Endothelial cell of umbilical vein (primary cell): ENCODE measurements around the gene THOP1. TPM values are rescaled to one million over a fixed set of nuclear protein-coding genes. Genes with fewer than 3 reads are reported as not detected.
"Not testable (repeated sequence)": the region's sequence is repeated elsewhere in the genome, so short reads cannot be mapped to it uniquely, and the experiment has no call there.

Source experiments
- BruUV-seq: library from RNA; stranded (reverse); fragments of 400-500 nt; replicated peaks from 2 replicates; lab custom pipeline; 2021; lab: Mats Ljungman, UMichigan
- CTCF ChIA-PET: fragments of 300-600, 350-600 bp; sonication (Branson Sonifier 250); formaldehyde crosslinking; loops from one replicate; lab custom pipeline; 2021; ENCODE audit warnings: antibody characterized with exemption, inconsistent platforms; lab: Charles Lee
- POLR2A ChIA-PET: fragments of 300-600, 350-600 bp; sonication (Branson Sonifier 250); formaldehyde crosslinking; loops from one replicate; lab custom pipeline; 2021; ENCODE audit warnings: antibody characterized with exemption, inconsistent platforms; lab: Charles Lee
- DNase-seq: peaks from one replicate; pipeline ENCODE4 v3.0.0-alpha.2; 2011; ENCODE audit warnings: low read depth, low spot score
- FAIRE-seq: peaks from 2 replicates; lab custom pipeline; 2011; peaks lifted over from hg19 to GRCh38; lab: Jason Lieb, UNC
- H2AFZ ChIP-seq: 2 replicates; pipeline ENCODE4 v1.6.0; 2012; ENCODE audit warnings: low read depth, low read length, control low read depth, inconsistent platforms
- H3K27ac ChIP-seq: 2 replicates; pipeline ENCODE4 v1.5.1; 2011; ENCODE audit warnings: low read depth, mild to moderate bottlenecking, control low read depth, low read length, moderate library complexity; ENCODE audit not compliant: insufficient read depth
- H3K27me3 ChIP-seq, 2 experiments: 2 replicates each; pipeline versions ENCODE4 v1.6.0 to v1.6.1; 2011; ENCODE audit warnings: low read length in 2 of 2, mixed read lengths in 1 of 2; ENCODE audit not compliant: control insufficient read depth in 2 of 2, insufficient read depth in 2 of 2
- H3K36me3 ChIP-seq, 2 experiments: 2 replicates in 1 of 2; 3 replicates in 1 of 2; pipeline ENCODE4 v1.5.1; 2011; ENCODE audit warnings: low read length in 2 of 2, mild to moderate bottlenecking in 1 of 2, moderate library complexity in 1 of 2; ENCODE audit not compliant: control insufficient read depth in 2 of 2, insufficient read depth in 2 of 2; ENCODE audit errors: extremely low read depth in 1 of 2
- H3K4me1 ChIP-seq: 3 replicates; pipeline ENCODE4 v1.5.1; 2011; ENCODE audit warnings: mild to moderate bottlenecking, low read length; ENCODE audit not compliant: control insufficient read depth, insufficient read depth; ENCODE audit errors: extremely low read depth
- H3K4me2 ChIP-seq: 2 replicates; pipeline ENCODE4 v1.6.1; 2011; ENCODE audit warnings: low read length, control low read depth, mixed read lengths; ENCODE audit not compliant: insufficient read depth
- H3K4me3 ChIP-seq, 3 experiments: fragments of 200-600 bp in 1 of 3; sonication (generic), shearing (Covaris generic) in 1 of 3; replicated peaks in 1 of 3; 2 replicates each; pipeline ENCODE4 v1.5.1; 2011 to 2016; ENCODE audit warnings: control low read depth in 3 of 3, low read length in 3 of 3, mild to moderate bottlenecking in 2 of 3, inconsistent platforms in 1 of 3, low read depth in 1 of 3, moderate library complexity in 1 of 3; ENCODE audit not compliant: insufficient read depth in 1 of 3
- H3K79me2 ChIP-seq: 2 replicates; pipeline ENCODE4 v1.6.0; 2012; ENCODE audit warnings: low read length, inconsistent platforms; ENCODE audit not compliant: control insufficient read depth, insufficient read depth
- H3K9ac ChIP-seq: replicated peaks from 2 replicates; pipeline ENCODE3; 2011; ENCODE audit warnings: low read length, control low read depth; ENCODE audit not compliant: insufficient read depth; ENCODE audit errors: extremely low read depth
- H3K9me1 ChIP-seq: replicated peaks from 3 replicates; pipeline ENCODE4 v1.6.0; 2011; ENCODE audit warnings: mild to moderate bottlenecking, low read length; ENCODE audit not compliant: control insufficient read depth, insufficient read depth; ENCODE audit errors: extremely low read depth
- H3K9me3 ChIP-seq: replicated peaks from 2 replicates; pipeline ENCODE4 v1.5.1; 2012; ENCODE audit warnings: low read length, inconsistent platforms; ENCODE audit not compliant: control insufficient read depth, insufficient read depth
- H4K20me1 ChIP-seq: replicated peaks from 2 replicates; pipeline ENCODE3; 2011; ENCODE audit warnings: mild to moderate bottlenecking, low read length; ENCODE audit not compliant: control insufficient read depth, insufficient read depth; ENCODE audit errors: extremely low read depth
- EZH2 ChIP-seq: IDR thresholded peaks from 2 replicates; pipeline ENCODE4 v1.6.1; 2012; ENCODE audit warnings: borderline replicate concordance, low read depth, mild to moderate bottlenecking, moderate library complexity, low read length, inconsistent platforms; ENCODE audit not compliant: severe bottlenecking
- FOS ChIP-seq: IDR thresholded peaks from 2 replicates; pipeline ENCODE4 v1.6.1; 2011; ENCODE audit warnings: mild to moderate bottlenecking, low read length, moderate library complexity, borderline replicate concordance; ENCODE audit not compliant: insufficient read depth
- GATA2 ChIP-seq: IDR thresholded peaks from 2 replicates; pipeline ENCODE4 v1.7.0; 2011; ENCODE audit warnings: low read depth, mild to moderate bottlenecking, moderate library complexity, mixed read lengths, low read length; ENCODE audit not compliant: insufficient read length, insufficient read depth
- JUN ChIP-seq: IDR thresholded peaks from 2 replicates; pipeline ENCODE4 v1.6.1; 2011; ENCODE audit warnings: borderline replicate concordance, low read depth; ENCODE audit not compliant: insufficient read length, insufficient read depth
- MYC ChIP-seq: IDR thresholded peaks from one replicate; pipeline ENCODE4 v1.6.1; 2011; ENCODE audit warnings: mild to moderate bottlenecking, low read depth, low read length
- POLR2A ChIP-seq: IDR thresholded peaks from 2 replicates; pipeline ENCODE4 v1.6.1; 2012; ENCODE audit warnings: low read depth, mild to moderate bottlenecking, control low read depth, low read length
- POLR2AphosphoS5 ChIP-seq: IDR thresholded peaks from 2 replicates; pipeline ENCODE4 v1.6.1; 2012; ENCODE audit warnings: low read depth, mild to moderate bottlenecking, control low read depth, low read length, moderate library complexity; ENCODE audit not compliant: insufficient read depth
- dilution Hi-C: fragments of 300-500 bp; cut with MboI; formaldehyde crosslinking; loops from one replicate; pipeline ENCODE4 v1.15.0; 2019; ENCODE audit warnings: low sequenced_read_pairs; ENCODE audit not compliant: extremely low pct_ligation_motif_present
- intact Hi-C: fragments of 100-400 bp; cut with micrococcal nuclease; formaldehyde crosslinking; loops from one replicate; pipeline ENCODE4 v1.10.0; 2022
- polyA plus RNA-seq, 4 experiments: library from polyadenylated mRNA; depleted of rRNA in 3 of 4; stranded (reverse) in 3 of 4; unstranded in 1 of 4; fragments of >200 nt; gene quantifications; 2 replicates each; pipeline versions ENCODE4 v1.2.1 to v1.2.3, GENCODE V29; 2011 to 2012; ENCODE audit warnings: missing spikeins in 1 of 4
- total RNA-seq: library from RNA; stranded (reverse); gene quantifications from 2 replicates; pipeline ENCODE4 v1.2.3, GENCODE V29; 2021
- TF ChIP-seq, protein P1 (sequence below), 2 donors: IDR thresholded peaks; 1 replicate in 1 of 2; 2 replicates in 1 of 2; pipeline ENCODE4 v1.5.1; 2011; ENCODE audit warnings: low read length in 2 of 2, mild to moderate bottlenecking in 2 of 2, moderate library complexity in 2 of 2, control low read depth in 1 of 2, inconsistent platforms in 1 of 2, low read depth in 1 of 2; ENCODE audit not compliant: insufficient read depth in 1 of 2; ENCODE audit errors: extremely low read depth in 1 of 2
- TF ChIP-seq, protein P2 (sequence below): IDR thresholded peaks from 2 replicates; pipeline ENCODE4 v1.6.1; 2011; ENCODE audit not compliant: insufficient read depth, insufficient read length

The THOP1 gene
- total and polyA plus RNA-seq, 2 donors (not counting 3 experiments of a cell fraction or from before 2014, with no cell fraction given), result 88.0 to 115 TPM

DNA sequence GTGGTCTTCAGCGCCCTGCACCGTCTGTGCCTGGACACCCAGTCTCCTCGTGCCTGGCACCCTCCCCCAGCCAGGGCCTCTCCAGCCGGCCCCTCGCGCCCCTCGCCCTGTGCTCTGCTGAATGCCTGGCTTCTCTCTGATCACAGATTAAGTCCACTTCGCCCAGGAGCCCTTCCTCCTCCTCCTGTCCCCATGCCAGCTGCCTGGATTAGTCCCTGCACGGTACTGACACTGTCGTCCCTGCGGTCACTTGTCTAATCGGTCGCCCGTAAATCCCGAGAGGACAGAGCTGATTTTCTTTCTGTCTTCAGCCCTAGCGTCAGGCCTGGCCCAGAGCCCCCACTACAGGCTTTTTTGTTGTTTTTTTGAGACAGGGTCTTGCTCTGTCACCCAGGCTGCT is 6.6 kb downstream of the THOP1 start:
- H3K9me1 ChIP-seq, result no peaks in the 10 kb centered on the region
- FAIRE-seq, result no peak
- no peaks in the 10 kb centered on the region for H4K20me1 ChIP-seq
- H2AFZ ChIP-seq, result no peak overlapping the region
- no peak overlapping the region for H3K4me2 ChIP-seq
- H3K79me2 ChIP-seq, result peaks cover 23% of the 10 kb centered on the region
- ChIA-PET POLR2A (no interaction called here), CTCF (no interaction called here)
- no peaks in the 10 kb centered on the region for H3K9me3 ChIP-seq
- dilution Hi-C loops, result no loop called here
- no peaks in the 10 kb centered on the region for H3K27me3 ChIP-seq
- no peaks in the 10 kb centered on the region for H3K4me1 ChIP-seq
- H3K27ac ChIP-seq, result no peak overlapping the region
- BruUV-seq, result no TSS peak
- intact Hi-C loops, result no loop called here
- no peak for TF ChIP-seq FOS
- no peak for TF ChIP-seq JUN
- TF ChIP-seq, protein P1, sequence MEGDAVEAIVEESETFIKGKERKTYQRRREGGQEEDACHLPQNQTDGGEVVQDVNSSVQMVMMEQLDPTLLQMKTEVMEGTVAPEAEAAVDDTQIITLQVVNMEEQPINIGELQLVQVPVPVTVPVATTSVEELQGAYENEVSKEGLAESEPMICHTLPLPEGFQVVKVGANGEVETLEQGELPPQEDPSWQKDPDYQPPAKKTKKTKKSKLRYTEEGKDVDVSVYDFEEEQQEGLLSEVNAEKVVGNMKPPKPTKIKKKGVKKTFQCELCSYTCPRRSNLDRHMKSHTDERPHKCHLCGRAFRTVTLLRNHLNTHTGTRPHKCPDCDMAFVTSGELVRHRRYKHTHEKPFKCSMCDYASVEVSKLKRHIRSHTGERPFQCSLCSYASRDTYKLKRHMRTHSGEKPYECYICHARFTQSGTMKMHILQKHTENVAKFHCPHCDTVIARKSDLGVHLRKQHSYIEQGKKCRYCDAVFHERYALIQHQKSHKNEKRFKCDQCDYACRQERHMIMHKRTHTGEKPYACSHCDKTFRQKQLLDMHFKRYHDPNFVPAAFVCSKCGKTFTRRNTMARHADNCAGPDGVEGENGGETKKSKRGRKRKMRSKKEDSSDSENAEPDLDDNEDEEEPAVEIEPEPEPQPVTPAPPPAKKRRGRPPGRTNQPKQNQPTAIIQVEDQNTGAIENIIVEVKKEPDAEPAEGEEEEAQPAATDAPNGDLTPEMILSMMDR (IDR thresholded peaks at IDR 0.05; ENCODE audit: extremely low read depth in 1 of 2, insufficient read depth in 1 of 2, low read depth in 1 of 2, low read length in 2 of 2), result no peak
- TF ChIP-seq POLR2AphosphoS5, result no peak
- no peak for TF ChIP-seq POLR2A
- TF ChIP-seq, protein P2, sequence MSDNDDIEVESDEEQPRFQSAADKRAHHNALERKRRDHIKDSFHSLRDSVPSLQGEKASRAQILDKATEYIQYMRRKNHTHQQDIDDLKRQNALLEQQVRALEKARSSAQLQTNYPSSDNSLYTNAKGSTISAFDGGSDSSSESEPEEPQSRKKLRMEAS, result no peak
- TF ChIP-seq MYC, result no peak
- TF ChIP-seq GATA2, result no peak
- TF ChIP-seq EZH2, result no peak
- H3K4me3 ChIP-seq, result no peak overlapping the region
- peaks cover 4 to 12% of the 10 kb centered on the region in 2 experiments for H3K36me3 ChIP-seq
- no peak for DNase-seq
- no peak overlapping the region for H3K9ac ChIP-seq

DNA sequence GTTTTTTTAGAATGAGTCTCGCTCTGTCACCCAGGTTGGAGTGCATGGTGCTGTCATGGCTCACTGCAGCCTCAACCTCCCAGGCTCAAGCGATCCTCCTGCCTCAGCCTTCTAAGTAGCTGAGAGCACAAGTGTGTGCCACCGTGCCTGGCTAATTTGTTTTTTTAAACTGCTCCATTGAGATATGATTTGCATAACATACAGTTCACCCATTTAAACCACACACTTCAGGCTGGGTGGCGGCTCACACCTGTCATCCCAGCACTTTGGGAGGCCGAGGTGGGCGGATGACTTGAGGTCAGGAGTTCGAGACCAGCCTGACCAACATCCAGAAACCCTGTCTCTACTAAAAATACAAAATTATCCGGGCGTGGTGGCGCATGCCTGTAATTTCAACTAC is 7.4 kb downstream of the THOP1 start:
- CTCF ChIA-PET, POLR2A ChIA-PET: not testable (repeated sequence)

More for the DNA sequence above, 7.4 kb downstream of the THOP1 start:
- Histone ChIP-seq H3K36me3 (peaks cover 8 to 12% of the 10 kb centered on the region in 2 experiments), H3K79me2 (peaks cover 15% of the 10 kb centered on the region)
- H3K9me1 ChIP-seq, H2AFZ ChIP-seq, BruUV-seq, H3K27ac ChIP-seq, intact Hi-C loops, H3K4me2 ChIP-seq, DNase-seq, FAIRE-seq, H3K4me3 ChIP-seq, dilution Hi-C loops, H4K20me1 ChIP-seq, H3K27me3 ChIP-seq, H3K9me3 ChIP-seq, H3K9ac ChIP-seq, H3K4me1 ChIP-seq: not testable (repeated sequence)
